ENCODE measurements around the gene CLRN1.
A peak's percentile ranks its signal among the peaks of the same experiment; 100 is the strongest.
"Not testable (repeated sequence)": the region's sequence is repeated elsewhere in the genome, so short reads cannot be mapped to it uniquely, and the experiment has no call there.

The CLRN1 gene

DNA sequence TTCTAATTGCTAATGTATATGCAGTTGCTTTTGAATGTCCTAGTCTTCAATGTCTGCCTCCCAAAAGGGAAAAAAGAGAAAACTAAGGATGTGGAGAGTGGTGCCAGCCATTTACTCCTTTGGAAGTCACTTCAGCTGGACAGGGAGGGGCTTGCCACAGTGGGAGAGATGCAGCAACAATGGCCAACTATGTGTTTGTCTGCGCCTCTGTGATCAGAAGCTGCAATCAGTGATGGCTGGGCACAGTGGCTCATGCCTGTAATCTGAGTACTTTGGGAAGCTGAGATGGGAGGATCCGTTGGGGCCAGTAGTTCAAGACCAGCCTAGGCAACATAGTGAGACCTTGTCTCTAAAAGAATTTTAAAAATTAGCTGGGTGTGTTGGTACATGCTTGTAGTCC lies 16.7 kb upstream of the CLRN1 start:
- peaks cover 50 to 64% of the 10 kb centered on the region in 2 experiments for H3K4me1 ChIP-seq (ENCODE audit: control insufficient read depth in 1 of 2, insufficient read depth in 1 of 2, low read depth in 1 of 2, low read length in 1 of 2)
- no peaks in the 10 kb centered on the region for H3K27me3 ChIP-seq
- no peaks in the 10 kb centered on the region for H3K36me3 ChIP-seq
- no peaks in the 10 kb centered on the region for H3K9me3 ChIP-seq
- TF ChIP-seq, protein P1, sequence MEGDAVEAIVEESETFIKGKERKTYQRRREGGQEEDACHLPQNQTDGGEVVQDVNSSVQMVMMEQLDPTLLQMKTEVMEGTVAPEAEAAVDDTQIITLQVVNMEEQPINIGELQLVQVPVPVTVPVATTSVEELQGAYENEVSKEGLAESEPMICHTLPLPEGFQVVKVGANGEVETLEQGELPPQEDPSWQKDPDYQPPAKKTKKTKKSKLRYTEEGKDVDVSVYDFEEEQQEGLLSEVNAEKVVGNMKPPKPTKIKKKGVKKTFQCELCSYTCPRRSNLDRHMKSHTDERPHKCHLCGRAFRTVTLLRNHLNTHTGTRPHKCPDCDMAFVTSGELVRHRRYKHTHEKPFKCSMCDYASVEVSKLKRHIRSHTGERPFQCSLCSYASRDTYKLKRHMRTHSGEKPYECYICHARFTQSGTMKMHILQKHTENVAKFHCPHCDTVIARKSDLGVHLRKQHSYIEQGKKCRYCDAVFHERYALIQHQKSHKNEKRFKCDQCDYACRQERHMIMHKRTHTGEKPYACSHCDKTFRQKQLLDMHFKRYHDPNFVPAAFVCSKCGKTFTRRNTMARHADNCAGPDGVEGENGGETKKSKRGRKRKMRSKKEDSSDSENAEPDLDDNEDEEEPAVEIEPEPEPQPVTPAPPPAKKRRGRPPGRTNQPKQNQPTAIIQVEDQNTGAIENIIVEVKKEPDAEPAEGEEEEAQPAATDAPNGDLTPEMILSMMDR (IDR thresholded peaks at IDR 0.05), result no peak
- no peak overlapping the region for H3K4me3 ChIP-seq (ENCODE audit: low read depth in 1 of 2, low read length in 1 of 2)
- peak overlapping the region; percentile 57 for H3K27ac ChIP-seq

DNA sequence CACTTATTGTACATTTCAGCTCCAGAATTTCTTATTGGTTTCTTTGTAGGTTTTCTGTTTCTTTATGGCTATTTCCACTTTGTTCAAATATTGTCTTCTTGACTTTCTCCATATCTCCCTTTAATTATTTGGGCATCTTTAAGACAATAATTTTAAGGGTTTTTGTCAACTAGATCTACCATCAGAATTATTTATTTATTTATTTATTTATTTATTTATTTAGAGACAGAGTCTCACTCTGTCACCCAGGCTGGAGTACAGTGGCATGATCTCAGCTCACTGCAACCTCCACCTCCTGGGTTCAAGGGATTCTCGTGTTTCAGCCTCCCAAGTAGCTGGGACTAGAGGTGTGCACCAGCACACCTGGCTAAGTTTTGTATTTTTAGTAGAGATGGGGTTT lies 15.9 kb upstream of the CLRN1 start:
- not testable (repeated sequence) for H3K9me3 ChIP-seq; H3K4me3 ChIP-seq (ENCODE audit: low read depth in 1 of 2, low read length in 1 of 2); H3K27me3 ChIP-seq; H3K36me3 ChIP-seq; H3K27ac ChIP-seq
- peaks cover 44 to 56% of the 10 kb centered on the region in 2 experiments for H3K4me1 ChIP-seq (ENCODE audit: control insufficient read depth in 1 of 2, insufficient read depth in 1 of 2, low read depth in 1 of 2, low read length in 1 of 2)

DNA sequence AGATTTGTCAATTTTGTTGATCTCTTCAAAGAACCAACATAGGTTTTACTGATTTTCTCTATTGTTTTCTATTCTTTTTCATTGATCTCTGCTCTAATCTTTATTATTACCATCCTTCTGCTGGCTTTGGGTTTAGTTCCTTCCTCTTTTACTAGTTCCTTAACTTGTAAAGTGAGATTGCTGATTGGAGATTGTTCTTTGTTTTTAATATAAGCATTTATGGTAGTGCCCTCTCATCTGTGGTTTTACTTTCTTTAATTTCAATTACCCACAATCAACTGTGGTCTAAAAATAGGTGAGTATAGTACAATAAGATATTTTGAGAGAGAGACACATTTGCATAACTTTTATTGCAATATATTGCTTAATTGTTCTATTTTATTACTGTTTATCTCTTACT lies 13.2 kb upstream of the CLRN1 start:
- Histone ChIP-seq H3K4me1 (ENCODE audit: control insufficient read depth in 1 of 2, insufficient read depth in 1 of 2, low read depth in 1 of 2, low read length in 1 of 2) (peaks cover 17 to 29% of the 10 kb centered on the region in 2 experiments), H3K36me3 (no peaks in the 10 kb centered on the region), H3K27me3 (no peaks in the 10 kb centered on the region), H3K9me3 (no peaks in the 10 kb centered on the region), H3K27ac (no peak overlapping the region), H3K4me3 (ENCODE audit: low read depth in 1 of 2, low read length in 1 of 2) (no peak overlapping the region)
- TF ChIP-seq, protein P1 (IDR thresholded peaks at IDR 0.05), result no peak

DNA sequence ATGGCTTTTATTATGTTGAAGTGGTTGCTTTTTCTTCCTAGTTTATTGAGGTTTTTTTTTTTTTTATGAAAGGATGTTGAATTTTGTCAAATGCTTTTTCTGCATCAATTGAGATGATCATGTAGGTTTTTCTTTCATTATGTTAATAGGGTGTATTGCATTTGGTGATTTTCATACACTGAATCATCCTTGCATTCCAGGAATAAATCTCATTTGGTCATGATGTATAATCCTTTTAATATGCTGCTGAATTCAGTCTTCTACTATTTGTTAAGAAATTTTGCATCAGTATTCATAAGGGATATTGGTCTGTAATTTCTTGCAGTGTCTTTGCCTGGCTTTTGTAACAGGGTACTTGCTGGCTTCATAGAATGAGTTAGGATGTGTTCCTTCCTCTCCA lies 11.5 kb upstream of the CLRN1 start:
- Histone ChIP-seq H3K27me3 (no peaks in the 10 kb centered on the region), H3K27ac (no peak overlapping the region), H3K4me3 (ENCODE audit: low read depth in 1 of 2, low read length in 1 of 2) (no peak overlapping the region), H3K9me3 (no peaks in the 10 kb centered on the region), H3K4me1 (ENCODE audit: control insufficient read depth in 1 of 2, insufficient read depth in 1 of 2, low read depth in 1 of 2, low read length in 1 of 2) (peaks cover 4 to 16% of the 10 kb centered on the region in 2 experiments), H3K36me3 (no peaks in the 10 kb centered on the region)
- TF ChIP-seq, protein P1 (IDR thresholded peaks at IDR 0.05), result no peak

DNA sequence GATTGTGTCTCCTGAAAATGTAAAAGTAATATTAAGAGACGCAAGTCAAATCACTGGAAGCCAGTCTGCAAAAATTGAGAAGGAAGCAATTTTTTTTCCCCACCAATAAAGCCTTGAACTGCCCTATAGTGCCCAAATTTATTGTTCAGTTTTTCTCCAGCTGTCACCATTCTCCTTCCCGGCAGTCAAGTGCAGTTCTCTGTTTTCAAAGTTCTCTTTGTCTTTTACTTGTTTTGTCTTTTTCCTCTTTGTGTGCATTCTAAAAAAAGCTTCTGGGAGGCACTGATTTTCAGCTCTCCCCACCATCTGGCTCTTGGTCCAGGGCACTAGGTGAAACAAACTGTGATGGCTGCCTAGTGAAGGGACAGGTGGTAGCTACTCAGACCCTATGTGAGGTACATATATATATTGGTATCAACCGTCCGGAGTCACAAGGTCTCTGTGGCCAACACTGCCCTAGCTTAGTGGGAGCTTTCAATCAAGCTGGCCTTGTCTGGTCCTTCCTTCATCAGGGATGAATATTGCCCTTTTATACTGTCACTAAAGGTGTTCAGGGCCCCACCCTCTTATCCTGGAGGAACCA lies 6.1 kb upstream of the CLRN1 start:
- no peaks in the 10 kb centered on the region for H3K36me3 ChIP-seq
- H3K4me1 ChIP-seq (ENCODE audit: control insufficient read depth in 1 of 2, insufficient read depth in 1 of 2, low read depth in 1 of 2, low read length in 1 of 2), result peaks cover 13 to 31% of the 10 kb centered on the region in 2 experiments
- TF ChIP-seq, protein P1 (IDR thresholded peaks at IDR 0.05), result no peak
- H3K9me3 ChIP-seq, result no peaks in the 10 kb centered on the region
- no peak overlapping the region for H3K4me3 ChIP-seq (ENCODE audit: low read depth in 1 of 2, low read length in 1 of 2)
- no peaks in the 10 kb centered on the region for H3K27me3 ChIP-seq
- H3K27ac ChIP-seq, result no peak overlapping the region

DNA sequence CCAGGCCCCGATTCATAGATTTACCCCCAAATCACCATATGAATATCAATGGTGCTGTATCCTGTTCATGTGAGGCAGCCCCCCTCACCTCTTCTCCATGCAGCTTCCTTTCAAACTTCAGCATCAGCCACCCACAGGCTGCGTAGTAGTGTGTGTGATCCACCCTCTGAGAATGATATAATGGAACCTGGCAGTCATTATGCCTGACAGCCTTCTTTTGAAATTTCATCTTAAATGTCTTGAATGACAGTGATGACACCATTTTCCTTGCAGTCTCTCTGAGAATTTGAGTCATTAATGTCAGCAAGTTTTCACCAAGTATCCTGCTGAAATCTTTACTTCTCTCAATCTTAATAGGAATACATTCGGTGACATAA lies 3.5 kb upstream of the CLRN1 start:
- Histone ChIP-seq H3K27me3 (no peaks in the 10 kb centered on the region), H3K4me1 (ENCODE audit: control insufficient read depth in 1 of 2, insufficient read depth in 1 of 2, low read depth in 1 of 2, low read length in 1 of 2) (peaks cover 13 to 31% of the 10 kb centered on the region in 2 experiments), H3K36me3 (no peaks in the 10 kb centered on the region), H3K4me3 (ENCODE audit: low read depth in 1 of 2, low read length in 1 of 2) (no peak overlapping the region), H3K27ac (no peak overlapping the region), H3K9me3 (no peaks in the 10 kb centered on the region)
- TF ChIP-seq, protein P1 (IDR thresholded peaks at IDR 0.05), result no peak
